ENCODE results near the gene GABRA4.
A peak's percentile ranks its signal among the peaks of the same experiment; 100 is the strongest.

The GABRA4 gene

GRCh38 chr4:46993075-46994006 is at the start of gene GABRA4:
Gene GABRA4, minus strand, starts transcription at chr4:46993581. Its CDS starts 157 bp downstream, at chr4:46993424.
- DNase-seq = no peak

GRCh38 chr4:47040828-47041227 is 47.4 kb upstream of the GABRA4 start:
- DNase-seq = no peak

- DNase-seq = no peak
Observed at GRCh38 chr4:47038263-47038662, 44.9 kb upstream of the GABRA4 start.

- DNase-seq = peak; percentile 54
Observed at GRCh38 chr4:47032405-47033106, 39.2 kb upstream of the GABRA4 start.

- no peak for DNase-seq
Observed at GRCh38 chr4:47031751-47032404, 38.5 kb upstream of the GABRA4 start.

- peak; percentile 16 for DNase-seq
Observed at GRCh38 chr4:47031011-47031678, 37.8 kb upstream of the GABRA4 start, which contains the start of gene GABRB1. Gene GABRB1, plus strand, starts transcription at chr4:47031567.

GRCh38 chr4:47017494-47017893 is 24.1 kb upstream of the GABRA4 start:
- no peak for DNase-seq

- no peak for DNase-seq
Observed at GRCh38 chr4:47017081-47017480, 23.7 kb upstream of the GABRA4 start.

GRCh38 chr4:47013373-47013772 is 20.0 kb upstream of the GABRA4 start:
- no peak for DNase-seq

- no peak for DNase-seq
Observed at GRCh38 chr4:47012676-47013075, 19.3 kb upstream of the GABRA4 start.

- peak; percentile 36 for DNase-seq
Observed at GRCh38 chr4:47010912-47011446, 17.6 kb upstream of the GABRA4 start.

GRCh38 chr4:47010347-47010911 is 17.0 kb upstream of the GABRA4 start:
- DNase-seq = no peak

- DNase-seq = no peak
Observed at GRCh38 chr4:47002580-47002979, 9.2 kb upstream of the GABRA4 start.

- no peak for DNase-seq
Observed at GRCh38 chr4:47000406-47000805, 7.0 kb upstream of the GABRA4 start.

GRCh38 chr4:46999566-46999965 is 6.2 kb upstream of the GABRA4 start:
- DNase-seq = no peak

- no peak for DNase-seq
Observed at GRCh38 chr4:46994007-46994405, 625 bp upstream of the GABRA4 start.

- DNase-seq = no peak
Observed at GRCh38 chr4:46992338-46992737, 1.0 kb downstream of the GABRA4 start.

GRCh38 chr4:46986922-46987638 is 6.3 kb downstream of the GABRA4 start:
- no peak for DNase-seq

- DNase-seq = no peak
Observed at GRCh38 chr4:46984781-46985180, 8.6 kb downstream of the GABRA4 start.

- no peak for DNase-seq
Observed at GRCh38 chr4:46980851-46981250, 12.5 kb downstream of the GABRA4 start.

- DNase-seq = no peak
Observed at GRCh38 chr4:46979726-46980125, 13.7 kb downstream of the GABRA4 start.

- no peak for DNase-seq
Observed at GRCh38 chr4:46979283-46979682, 14.1 kb downstream of the GABRA4 start.
